GM18520 (cell line): ENCODE measurements around the gene VHLL.
"Not testable (repeated sequence)": the region's sequence is repeated elsewhere in the genome, so short reads cannot be mapped to it uniquely, and the experiment has no call there.

ENCODE experiments used
- ATAC-seq: cut with Tn5 transposase; IDR thresholded peaks from one replicate; pipeline ENCODE4 v1.9.1; 2021; ENCODE audit not compliant: unreplicated experiment

VHLL gene

GRCh38 chr1:156298852-156299357 lies at the start of gene VHLL:
Gene VHLL, minus strand, starts transcription at chr1:156299307. Its CDS starts 118 bp downstream, at chr1:156299189.
- no peak for ATAC-seq

GRCh38 chr1:156347331-156347730 lies 48.2 kb upstream of the VHLL start:
- ATAC-seq, result no peak

GRCh38 chr1:156346636-156347035 lies 47.5 kb upstream of the VHLL start:
- ATAC-seq, result no peak

- not testable (repeated sequence) for ATAC-seq
These were observed 46.9 kb upstream of the VHLL start for GRCh38 chr1:156346035-156346434.

GRCh38 chr1:156344409-156344808 lies 45.3 kb upstream of the VHLL start:
- ATAC-seq, result no peak

- ATAC-seq, result no peak
These were observed 43.3 kb upstream of the VHLL start for GRCh38 chr1:156342166-156342955.

GRCh38 chr1:156338180-156338976 lies 39.3 kb upstream of the VHLL start, which contains the start of the genes CCT3 and TSACC:
Gene CCT3, minus strand, starts transcription at chr1:156338292. Its CDS starts 108 bp downstream, at chr1:156338184.
Gene TSACC, plus strand, starts transcription at chr1:156338526. Its CDS starts 1,232 bp downstream, at chr1:156339758.
- peak; percentile 84 for ATAC-seq

GRCh38 chr1:156337888-156338179 lies 38.7 kb upstream of the VHLL start:
- no peak for ATAC-seq

GRCh38 chr1:156337052-156337887 lies 38.2 kb upstream of the VHLL start:
- no peak for ATAC-seq

- ATAC-seq, result no peak
These were observed 37.1 kb upstream of the VHLL start for GRCh38 chr1:156336242-156336641.

GRCh38 chr1:156323179-156323578 lies 24.1 kb upstream of the VHLL start:
- ATAC-seq, result not testable (repeated sequence)

GRCh38 chr1:156320560-156320959 lies 21.5 kb upstream of the VHLL start:
- ATAC-seq, result no peak

GRCh38 chr1:156319664-156320063 lies 20.6 kb upstream of the VHLL start:
- ATAC-seq, result no peak

- no peak for ATAC-seq
These were observed 17.8 kb upstream of the VHLL start for GRCh38 chr1:156316909-156317308.

- no peak for ATAC-seq
These were observed 11.9 kb upstream of the VHLL start for GRCh38 chr1:156310962-156311361.

GRCh38 chr1:156308078-156308477 lies 9.0 kb upstream of the VHLL start:
- ATAC-seq, result no peak

- ATAC-seq, result no peak
These were observed 6.1 kb upstream of the VHLL start for GRCh38 chr1:156305215-156305614.

GRCh38 chr1:156303241-156303640 lies 4.1 kb upstream of the VHLL start:
- no peak for ATAC-seq

GRCh38 chr1:156295391-156295947 lies 3.6 kb downstream of the VHLL start, which contains the start of gene GLMP:
Gene GLMP, minus strand, starts transcription at chr1:156295679. Its CDS starts 34 bp downstream, at chr1:156295645.
- ATAC-seq, result no peak

- ATAC-seq, result no peak
These were observed 5.2 kb downstream of the VHLL start for GRCh38 chr1:156293895-156294294.

GRCh38 chr1:156293098-156293434 lies 6.0 kb downstream of the VHLL start:
- no peak for ATAC-seq
